ENCODE measurements around the gene TXK.
"Not testable (repeated sequence)": the region's sequence is repeated elsewhere in the genome, so short reads cannot be mapped to it uniquely, and the experiment has no call there.

TXK gene

DNA sequence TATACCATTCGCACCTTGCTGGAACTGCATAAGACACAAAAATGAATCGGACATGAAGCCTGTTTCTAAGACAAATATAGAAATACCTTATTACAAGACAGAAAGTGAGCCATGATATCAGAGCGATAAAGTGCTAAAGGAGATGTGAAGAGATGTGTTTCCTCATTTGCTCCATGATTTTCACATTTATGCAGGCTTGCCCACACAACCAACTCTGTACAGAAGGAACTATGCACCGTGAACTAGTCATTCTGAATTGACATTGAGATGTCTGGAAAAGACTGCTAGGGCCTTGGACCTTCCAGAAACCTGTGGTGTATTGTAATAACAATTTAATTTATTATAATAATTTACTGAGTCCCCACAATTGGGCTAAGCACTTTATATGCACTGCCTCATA is 38.6 kb upstream of the TXK start:
- POLR2A ChIA-PET: no interaction called here
- TF ChIP-seq, protein P1, sequence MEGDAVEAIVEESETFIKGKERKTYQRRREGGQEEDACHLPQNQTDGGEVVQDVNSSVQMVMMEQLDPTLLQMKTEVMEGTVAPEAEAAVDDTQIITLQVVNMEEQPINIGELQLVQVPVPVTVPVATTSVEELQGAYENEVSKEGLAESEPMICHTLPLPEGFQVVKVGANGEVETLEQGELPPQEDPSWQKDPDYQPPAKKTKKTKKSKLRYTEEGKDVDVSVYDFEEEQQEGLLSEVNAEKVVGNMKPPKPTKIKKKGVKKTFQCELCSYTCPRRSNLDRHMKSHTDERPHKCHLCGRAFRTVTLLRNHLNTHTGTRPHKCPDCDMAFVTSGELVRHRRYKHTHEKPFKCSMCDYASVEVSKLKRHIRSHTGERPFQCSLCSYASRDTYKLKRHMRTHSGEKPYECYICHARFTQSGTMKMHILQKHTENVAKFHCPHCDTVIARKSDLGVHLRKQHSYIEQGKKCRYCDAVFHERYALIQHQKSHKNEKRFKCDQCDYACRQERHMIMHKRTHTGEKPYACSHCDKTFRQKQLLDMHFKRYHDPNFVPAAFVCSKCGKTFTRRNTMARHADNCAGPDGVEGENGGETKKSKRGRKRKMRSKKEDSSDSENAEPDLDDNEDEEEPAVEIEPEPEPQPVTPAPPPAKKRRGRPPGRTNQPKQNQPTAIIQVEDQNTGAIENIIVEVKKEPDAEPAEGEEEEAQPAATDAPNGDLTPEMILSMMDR (IDR thresholded peaks at IDR 0.05; ENCODE audit: control extremely low read depth, extremely low read depth, low read depth, missing control alignments): no peak
- DNase-seq (ENCODE audit: extremely low spot score): no peak
- CTCF ChIA-PET: interaction anchor here (1.1 to 1.7 kb wide), 3 partner anchors 11 to 118 kb away, joined by 4 to 8 read pairs (median 4); no protein-coding TSS in a partner anchor

DNA sequence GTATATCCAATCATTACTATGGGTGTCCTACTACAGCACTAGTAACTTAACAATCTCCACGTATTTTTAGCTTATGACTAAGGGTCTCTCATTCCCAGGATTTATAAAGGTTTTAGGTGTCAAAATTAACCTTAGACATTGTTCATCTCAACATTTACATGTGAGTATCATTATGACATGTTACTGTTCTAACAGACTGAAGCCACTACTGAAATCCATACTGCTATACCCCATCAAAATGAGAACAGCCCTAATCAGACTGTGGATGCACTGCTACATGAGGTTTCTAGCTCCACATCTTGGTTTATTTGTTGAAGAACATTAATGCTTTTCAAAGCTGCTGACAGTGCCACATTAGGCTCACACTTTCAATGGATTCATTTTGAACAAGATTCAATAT is 35.6 kb upstream of the TXK start:
- ChIA-PET POLR2A (no interaction called here), CTCF (interaction anchor here (0.7 to 1.5 kb wide), 6 partner anchors 9 to 107 kb away, joined by 3 read pairs; no protein-coding TSS in a partner anchor)
- TF ChIP-seq, protein P1 (IDR thresholded peaks at IDR 0.05; ENCODE audit: control extremely low read depth, extremely low read depth, low read depth, missing control alignments): no peak
- DNase-seq (ENCODE audit: extremely low spot score): no peak

DNA sequence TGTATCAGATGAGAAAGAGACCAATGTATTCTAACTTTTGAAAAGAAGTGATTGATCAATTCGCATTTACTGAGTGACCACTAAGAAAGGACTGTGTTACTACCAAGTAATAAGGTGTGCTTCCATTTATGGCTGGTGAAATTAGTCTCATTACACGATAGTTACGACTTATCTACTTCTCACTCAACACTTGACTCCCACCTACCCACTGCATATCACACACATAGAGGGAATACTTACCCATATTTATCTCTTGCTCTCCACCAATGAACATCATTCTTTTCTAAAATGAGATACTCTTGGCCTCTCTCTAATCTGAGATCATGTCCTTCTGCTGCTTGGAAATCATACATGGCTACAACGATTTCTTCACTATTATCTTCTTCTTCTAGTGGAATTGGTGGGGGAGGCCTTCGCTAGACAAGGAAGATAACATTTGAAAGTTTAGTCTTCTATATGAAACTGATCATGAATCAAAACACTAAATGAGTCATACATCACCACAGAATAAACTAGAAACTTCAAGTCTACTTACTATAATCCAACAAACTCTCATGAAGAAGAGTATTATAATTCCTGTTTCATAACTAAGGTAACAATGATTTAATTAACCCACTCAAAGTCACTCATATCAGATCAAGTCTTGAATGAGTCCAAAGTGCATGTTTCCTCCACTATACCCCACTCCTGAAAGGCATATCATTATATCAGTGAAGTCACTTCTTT is 33.7 kb upstream of the TXK start:
- no peak for DNase-seq (ENCODE audit: extremely low spot score)
- ChIA-PET CTCF (interaction anchor here (1.0 kb wide), 1 partner anchor 13 kb away, joined by 4 read pairs; no protein-coding TSS in a partner anchor), POLR2A (no interaction called here)
- TF ChIP-seq, protein P1 (IDR thresholded peaks at IDR 0.05; ENCODE audit: control extremely low read depth, extremely low read depth, low read depth, missing control alignments): no peak

DNA sequence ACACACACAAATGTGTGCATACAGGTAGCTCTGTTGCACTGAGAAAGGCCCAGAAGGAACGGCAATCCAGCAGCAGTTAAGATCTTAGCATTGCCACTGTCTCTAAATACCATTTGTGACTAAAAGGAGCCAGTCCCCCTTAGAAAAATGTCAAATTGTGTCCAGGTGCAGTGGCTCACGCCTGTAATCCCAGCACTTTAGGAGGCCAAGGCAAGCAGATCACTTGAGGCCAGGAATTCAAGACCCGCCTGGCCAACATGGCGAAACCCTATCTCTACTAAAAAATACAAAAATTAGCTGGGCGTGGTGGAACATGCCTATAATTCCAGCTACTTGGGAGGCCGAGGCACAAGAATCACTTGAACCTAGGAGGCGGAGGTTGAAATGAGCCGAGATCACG is 30.5 kb upstream of the TXK start:
- DNase-seq (ENCODE audit: extremely low spot score); POLR2A ChIA-PET: not testable (repeated sequence)
- CTCF ChIA-PET: interaction anchor here (1.2 to 1.3 kb wide), 4 partner anchors 10 to 36 kb away, joined by 3 to 6 read pairs (median 4); no protein-coding TSS in a partner anchor

DNA sequence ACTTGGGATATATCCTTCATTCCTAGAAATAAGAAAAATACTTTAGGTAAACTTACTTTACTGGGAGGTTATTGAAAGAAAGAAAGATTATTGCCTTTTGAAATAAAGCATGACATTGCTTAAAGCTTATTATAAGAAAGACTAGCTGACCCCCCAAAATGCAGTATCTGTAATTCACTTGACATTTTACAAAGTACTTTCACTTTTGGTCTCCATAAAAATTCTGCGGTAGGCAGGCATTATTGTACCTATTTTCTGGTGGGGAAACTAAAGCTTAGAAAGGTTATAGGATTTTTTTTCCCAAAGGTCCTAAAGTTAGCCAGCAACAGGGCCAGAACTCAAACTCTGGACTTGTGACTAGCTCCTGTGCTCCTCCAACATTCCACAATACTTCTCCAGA is 29.7 kb upstream of the TXK start:
- TF ChIP-seq, protein P1 (IDR thresholded peaks at IDR 0.05; ENCODE audit: control extremely low read depth, extremely low read depth, low read depth, missing control alignments): no peak
- DNase-seq (ENCODE audit: extremely low spot score): no peak
- POLR2A ChIA-PET: no interaction called here
- CTCF ChIA-PET: no interaction called here

DNA sequence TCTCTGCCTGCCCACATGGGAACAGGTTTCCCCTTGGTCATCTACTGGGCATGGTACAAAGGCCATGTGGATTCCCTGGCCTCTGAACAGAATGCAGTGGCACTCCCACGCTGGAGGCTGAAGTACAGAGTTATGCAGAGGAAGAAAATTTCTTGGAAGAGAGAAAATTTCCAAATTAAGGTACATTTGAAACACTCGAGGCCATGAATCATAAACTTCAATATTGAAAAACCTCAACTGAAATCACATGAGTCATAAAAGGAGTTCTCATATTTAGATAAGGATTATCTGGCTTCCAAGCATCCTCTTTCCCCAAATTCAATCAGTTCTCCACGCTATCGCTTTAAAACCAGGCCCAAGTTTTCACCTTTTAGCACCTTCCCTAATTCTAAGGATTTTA is 28.1 kb upstream of the TXK start:
- CTCF ChIA-PET: no interaction called here
- TF ChIP-seq, protein P1 (IDR thresholded peaks at IDR 0.05; ENCODE audit: control extremely low read depth, extremely low read depth, low read depth, missing control alignments): no peak
- no peak for DNase-seq (ENCODE audit: extremely low spot score)
- POLR2A ChIA-PET: no interaction called here

DNA sequence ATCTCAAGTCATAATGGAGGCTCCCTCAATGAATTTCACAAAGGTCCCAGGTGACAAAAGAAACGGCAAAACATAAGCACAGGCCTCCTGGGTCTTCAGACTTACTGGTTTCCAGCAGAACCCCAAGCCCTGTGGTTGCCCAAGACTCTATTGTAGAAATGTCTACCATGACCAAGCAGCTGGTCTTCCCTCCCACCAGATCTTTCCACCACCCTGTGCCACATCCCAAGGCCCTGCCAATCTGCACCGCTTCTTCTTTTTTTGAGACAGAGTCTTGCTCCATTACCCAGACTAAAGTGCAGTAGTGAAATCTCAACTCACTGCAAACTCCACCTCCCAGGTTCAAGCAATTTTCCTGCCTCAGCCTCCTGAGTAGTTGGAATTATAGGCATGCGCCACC is 23.2 kb upstream of the TXK start:
- CTCF ChIA-PET: interaction anchor here (0.9 to 1.3 kb wide), 2 partner anchors 9 to 30 kb away, joined by 3 read pairs; no protein-coding TSS in a partner anchor
- no peak for DNase-seq (ENCODE audit: extremely low spot score)
- TF ChIP-seq, protein P1 (IDR thresholded peaks at IDR 0.05; ENCODE audit: control extremely low read depth, extremely low read depth, low read depth, missing control alignments): no peak
- POLR2A ChIA-PET: no interaction called here
